Coronary artery (tissue), 2 donors: ENCODE measurements around the gene ERN1.
"Not testable (repeated sequence)": the region's sequence is repeated elsewhere in the genome, so short reads cannot be mapped to it uniquely, and the experiment has no call there.

ENCODE experiments used
- DNase-seq: peaks from one replicate; pipeline ENCODE4 v3.0.0-alpha.2; 2017; ENCODE audit warnings: low spot score
- H3K27ac ChIP-seq, 2 donors: fragments of 200-600 bp; sonication (generic); one replicate each; pipeline ENCODE4 v1.5.1; 2016 to 2019
- H3K4me3 ChIP-seq: fragments of 200-600 bp; sonication (generic); 2 replicates; pipeline ENCODE4 v1.5.1; 2016; ENCODE audit warnings: mild to moderate bottlenecking, moderate library complexity
- CTCF ChIP-seq: fragments of 200-600 bp; sonication (generic); IDR thresholded peaks from one replicate; pipeline ENCODE4 v1.5.1; 2019; ENCODE audit warnings: antibody characterized with exemption

The ERN1 gene

DNA sequence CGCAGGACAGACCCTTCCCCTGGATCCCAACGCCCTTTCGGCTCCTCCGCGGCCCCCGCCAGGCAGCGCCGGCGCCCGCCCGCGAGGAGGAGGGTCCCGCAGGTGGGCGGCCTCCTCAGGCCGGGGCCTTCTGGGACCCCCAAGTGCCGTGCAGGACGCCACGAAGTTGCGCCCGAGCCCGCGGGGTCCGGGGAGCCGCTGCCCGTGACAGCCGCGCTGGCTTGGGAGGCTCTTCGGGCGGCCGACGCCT, 504 bp downstream of the ERN1 start:
- H3K4me3 ChIP-seq = peak overlapping the region; percentile 90
- H3K27ac ChIP-seq = peak overlapping the region; percentile 97 to 98
- DNase-seq = no peak
- TF ChIP-seq CTCF = no peak

DNA sequence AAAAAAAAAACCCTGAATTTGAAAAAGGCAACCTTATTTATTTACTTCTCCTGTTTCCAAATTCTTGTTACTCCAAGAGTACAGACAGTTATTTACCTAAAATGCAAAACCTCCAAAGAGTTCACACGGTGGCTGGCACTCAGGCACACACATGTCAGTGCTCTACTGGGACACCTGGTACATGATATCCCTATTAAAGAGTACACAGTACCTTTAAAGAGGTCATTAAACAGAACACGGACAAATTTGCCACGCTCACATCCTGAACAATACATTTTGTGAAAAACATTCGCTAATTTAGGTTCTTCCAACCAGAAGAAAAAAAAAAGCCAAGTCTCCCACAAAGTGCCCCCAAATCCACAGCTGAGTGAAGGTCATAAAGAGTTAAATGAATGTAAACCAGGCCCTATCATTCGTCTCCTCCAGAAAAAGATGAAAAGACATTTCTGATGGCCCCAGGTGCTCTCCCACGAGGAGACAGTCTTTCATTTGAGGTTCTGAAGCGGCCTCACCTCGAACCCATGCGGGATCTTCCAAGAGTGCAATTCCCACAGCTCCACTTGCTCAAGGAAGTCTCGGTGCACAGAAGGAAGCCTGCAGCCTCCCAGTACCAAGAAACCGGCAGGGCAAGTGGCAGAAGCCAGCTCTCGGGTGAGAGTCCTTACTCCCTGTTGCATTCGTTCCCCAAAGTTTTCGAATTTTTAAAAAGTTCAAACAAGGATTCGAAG, 993 bp downstream of the ERN1 start:
- TF ChIP-seq CTCF = no peak
- no peak for DNase-seq
- Histone ChIP-seq H3K4me3 (peak overlapping the region; percentile 90), H3K27ac (peak overlapping the region; percentile 97 to 98)

DNA sequence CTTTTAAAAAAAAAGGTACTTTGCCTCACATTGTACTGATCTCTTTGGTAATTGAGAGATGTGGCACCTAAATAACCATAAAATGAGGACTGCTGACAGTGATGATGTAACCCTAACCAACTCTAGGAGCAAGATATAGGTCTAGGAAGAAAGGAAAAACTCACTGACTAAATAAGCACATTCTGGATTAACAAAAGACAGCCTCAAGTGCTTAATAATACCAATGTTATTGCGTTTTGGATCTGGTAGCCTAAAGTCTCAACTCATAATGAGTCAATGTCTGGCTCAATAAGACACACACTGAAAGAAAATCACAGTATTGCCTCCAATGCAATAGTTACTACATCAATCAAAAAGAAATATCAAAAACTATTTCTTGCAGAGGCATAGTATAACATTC, 3.0 kb downstream of the ERN1 start:
- no peak for TF ChIP-seq CTCF
- Histone ChIP-seq H3K27ac (no peak overlapping the region), H3K4me3 (no peak overlapping the region)
- no peak for DNase-seq

DNA sequence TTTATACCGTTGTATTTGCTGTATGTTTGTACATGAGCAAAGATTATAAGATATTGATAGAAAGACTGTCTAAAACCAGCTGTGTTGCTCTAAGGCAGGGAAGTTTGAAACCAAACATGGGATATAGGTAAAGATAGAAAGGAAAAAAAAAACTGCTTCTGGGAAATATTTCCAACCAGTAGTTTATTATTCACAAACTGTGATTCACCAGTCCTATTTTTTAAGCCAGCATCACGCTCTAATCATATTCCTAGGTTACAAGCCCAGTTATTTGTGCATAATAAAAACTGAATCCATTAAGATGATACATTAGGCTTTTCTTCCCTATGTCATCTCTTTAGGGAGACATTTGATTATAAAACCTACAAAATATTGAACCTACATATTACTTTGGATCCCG, 4.0 kb downstream of the ERN1 start:
- no peak for TF ChIP-seq CTCF
- H3K4me3 ChIP-seq = no peak overlapping the region
- DNase-seq = no peak
- H3K27ac ChIP-seq = no peak overlapping the region

GRCh38 chr17:64124609-64125008, 5.3 kb downstream of the ERN1 start:
- no peak overlapping the region for H3K27ac ChIP-seq
- H3K4me3 ChIP-seq = no peak overlapping the region
- no peak for TF ChIP-seq CTCF
- DNase-seq = no peak

GRCh38 chr17:64123114-64123513, 6.8 kb downstream of the ERN1 start:
- DNase-seq = no peak
- Histone ChIP-seq H3K4me3 (no peak overlapping the region), H3K27ac (no peak overlapping the region)
- no peak for TF ChIP-seq CTCF

DNA sequence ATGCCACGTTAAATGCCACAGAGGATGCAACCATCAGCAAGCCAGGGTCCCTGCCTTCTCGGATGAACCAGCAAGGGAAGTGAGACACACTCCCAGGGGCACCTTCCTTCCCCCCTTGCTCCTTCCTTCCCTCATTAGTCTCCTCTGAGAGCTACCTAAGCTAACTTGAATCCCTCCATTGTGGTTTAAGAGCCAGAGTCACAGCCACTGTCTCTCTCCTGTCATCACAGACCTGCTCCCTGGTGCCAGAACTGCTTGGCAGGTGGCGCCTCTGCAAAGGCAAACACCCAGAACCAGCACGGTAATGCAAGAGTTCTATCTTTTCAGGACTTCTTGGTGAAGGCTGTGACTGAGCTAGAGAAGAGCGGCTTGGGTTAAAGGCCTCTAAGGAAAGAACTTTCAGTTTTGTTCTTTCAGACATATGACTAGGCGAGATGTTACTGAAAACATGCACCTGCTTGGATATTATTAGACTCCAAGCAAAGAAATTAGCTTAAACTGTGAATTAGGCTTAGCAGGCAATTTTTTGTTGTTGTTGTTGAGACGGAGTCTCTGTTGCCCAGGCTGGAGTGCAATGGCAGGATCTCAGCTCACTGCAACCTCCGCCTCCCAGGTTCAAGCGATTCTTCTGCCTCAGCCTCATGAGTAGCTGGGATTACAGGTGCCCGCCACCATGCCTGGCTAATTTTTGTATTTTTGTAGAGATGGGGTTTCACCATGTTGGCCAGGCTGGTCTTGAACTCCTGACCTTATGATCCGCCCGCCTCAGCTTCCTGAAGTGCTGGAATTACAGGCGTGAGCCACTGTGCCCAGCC, 8.8 kb downstream of the ERN1 start:
- H3K27ac ChIP-seq, DNase-seq, H3K4me3 ChIP-seq: not testable (repeated sequence)
